DND-41 (cell line): ENCODE data around the gene SINHCAF.

Experiments used
- ATAC-seq: fragments of 200-7000 bp; cut with Tn5 transposase; 3 replicates; pipeline ENCODE4 v1.9.1; 2021; ENCODE audit warnings: low read depth; ENCODE audit not compliant: insufficient read depth
- DNase-seq: peaks from one replicate; pipeline ENCODE4 v3.0.0-alpha.2; 2020
- H2AFZ ChIP-seq: 2 replicates; pipeline ENCODE4 v1.6.0; 2012; ENCODE audit warnings: low read depth, low read length
- H3K27ac ChIP-seq: 2 replicates; pipeline ENCODE4 v1.5.1; 2012; ENCODE audit warnings: low read length, inconsistent platforms
- H3K27me3 ChIP-seq: fragments of 200-600 bp; sonication (generic); 2 replicates; pipeline ENCODE4 v1.6.0; 2012; ENCODE audit warnings: low read length, mild to moderate bottlenecking, inconsistent platforms; ENCODE audit not compliant: insufficient read depth, poor library complexity
- H3K36me3 ChIP-seq: 2 replicates; pipeline ENCODE4 v1.5.1; 2012; ENCODE audit warnings: low read length, inconsistent platforms; ENCODE audit not compliant: insufficient read depth
- H3K4me1 ChIP-seq: 2 replicates; pipeline ENCODE4 v1.5.1; 2012; ENCODE audit warnings: mild to moderate bottlenecking, low read length; ENCODE audit not compliant: insufficient read depth
- H3K4me2 ChIP-seq: 2 replicates; pipeline ENCODE4 v1.6.0; 2012; ENCODE audit warnings: mild to moderate bottlenecking, moderate library complexity, low read length, inconsistent platforms; ENCODE audit not compliant: insufficient read depth
- H3K4me3 ChIP-seq, 2 experiments: fragments of 200-600 bp in 1 of 2; shearing (Covaris generic) in 1 of 2; 2 replicates each; pipeline ENCODE4 v1.5.1; 2012 to 2016; ENCODE audit warnings: inconsistent platforms in 2 of 2, low read length in 2 of 2, mild to moderate bottlenecking in 2 of 2, low read depth in 1 of 2, moderate library complexity in 1 of 2
- H3K79me2 ChIP-seq: 2 replicates; pipeline ENCODE4 v1.6.0; 2012; ENCODE audit warnings: low read length, inconsistent platforms; ENCODE audit not compliant: insufficient read depth
- H3K9ac ChIP-seq: 2 replicates; pipeline ENCODE4 v1.6.0; 2012; ENCODE audit warnings: low read depth, mild to moderate bottlenecking, inconsistent platforms, low read length, moderate library complexity
- H3K9me3 ChIP-seq: 2 replicates; pipeline ENCODE4 v1.5.1; 2012; ENCODE audit warnings: low read length, moderate library complexity, mild to moderate bottlenecking, inconsistent platforms; ENCODE audit not compliant: insufficient read depth, severe bottlenecking
- H4K20me1 ChIP-seq: 2 replicates; pipeline ENCODE4 v1.6.0; 2012; ENCODE audit warnings: low read length; ENCODE audit not compliant: insufficient read depth
- CTCF ChIP-seq: IDR thresholded peaks from 2 replicates; pipeline ENCODE4 v1.5.1; 2012; ENCODE audit warnings: borderline replicate concordance, low read length, moderate library complexity, mild to moderate bottlenecking; ENCODE audit not compliant: poor library complexity, severe bottlenecking; ENCODE audit errors: extremely low read depth
- EZH2 ChIP-seq: IDR thresholded peaks from 3 replicates; pipeline ENCODE4 v1.6.1; 2012; ENCODE audit warnings: borderline replicate concordance, low read depth, mild to moderate bottlenecking, moderate library complexity, low read length, inconsistent platforms; ENCODE audit not compliant: severe bottlenecking

The SINHCAF gene

GRCh38 chr12:31249356-31249755 lies 76.6 kb downstream of the SINHCAF start:
- Histone ChIP-seq H3K4me3 (no peak overlapping the region), H3K36me3 (no peaks in the 10 kb centered on the region), H3K9ac (no peak overlapping the region), H2AFZ (no peak overlapping the region), H3K79me2 (no peaks in the 10 kb centered on the region), H3K9me3 (no peaks in the 10 kb centered on the region), H3K4me2 (no peak overlapping the region), H3K27ac (no peak overlapping the region), H3K27me3 (no peaks in the 10 kb centered on the region), H4K20me1 (0 out of 2 replicates have a peak, but pooled peaks cover 2% of the 10 kb centered on the region), H3K4me1 (no peaks in the 10 kb centered on the region)
- TF ChIP-seq EZH2 (no peak), CTCF (no peak)
- ATAC-seq (no peak), DNase-seq (no peak)

- Histone ChIP-seq H3K9me3 (no peaks in the 10 kb centered on the region), H3K36me3 (no peaks in the 10 kb centered on the region), H4K20me1 (0 out of 2 replicates have a peak, but pooled peaks cover 2% of the 10 kb centered on the region), H2AFZ (no peak overlapping the region), H3K27me3 (no peaks in the 10 kb centered on the region), H3K79me2 (no peaks in the 10 kb centered on the region), H3K27ac (no peak overlapping the region), H3K9ac (no peak overlapping the region), H3K4me2 (no peak overlapping the region), H3K4me3 (no peak overlapping the region), H3K4me1 (no peaks in the 10 kb centered on the region)
- no peak for ATAC-seq
- no peak for DNase-seq
- no peak for TF ChIP-seq EZH2
- TF ChIP-seq CTCF = no peak
Observed at GRCh38 chr12:31248815-31249214, 77.1 kb downstream of the SINHCAF start.

- no peak overlapping the region for H3K4me2 ChIP-seq
- no peak overlapping the region for H3K9ac ChIP-seq
- no peaks in the 10 kb centered on the region for H3K4me1 ChIP-seq
- H3K27me3 ChIP-seq = no peaks in the 10 kb centered on the region
- H4K20me1 ChIP-seq = 0 out of 2 replicates have a peak, but pooled peaks cover 2% of the 10 kb centered on the region
- no peak overlapping the region for H2AFZ ChIP-seq
- no peak overlapping the region for H3K4me3 ChIP-seq
- ATAC-seq (no peak), DNase-seq (no peak)
- no peak for TF ChIP-seq CTCF
- no peak for TF ChIP-seq EZH2
- H3K36me3 ChIP-seq = no peaks in the 10 kb centered on the region
- no peaks in the 10 kb centered on the region for H3K9me3 ChIP-seq
- no peaks in the 10 kb centered on the region for H3K79me2 ChIP-seq
- H3K27ac ChIP-seq = no peak overlapping the region
Observed at GRCh38 chr12:31248337-31248736, 77.6 kb downstream of the SINHCAF start.

- Histone ChIP-seq H3K4me3 (no peak overlapping the region), H3K9ac (no peak overlapping the region), H3K4me2 (no peak overlapping the region), H3K36me3 (no peaks in the 10 kb centered on the region), H3K79me2 (no peaks in the 10 kb centered on the region), H2AFZ (no peak overlapping the region), H3K27me3 (no peaks in the 10 kb centered on the region), H3K4me1 (no peaks in the 10 kb centered on the region), H4K20me1 (0 out of 2 replicates have a peak, but pooled peaks cover 2% of the 10 kb centered on the region), H3K27ac (no peak overlapping the region), H3K9me3 (no peaks in the 10 kb centered on the region)
- no peak for ATAC-seq
- DNase-seq = no peak
- TF ChIP-seq CTCF (no peak), EZH2 (no peak)
Observed at GRCh38 chr12:31246470-31246850, 79.5 kb downstream of the SINHCAF start.
